Erythroblast (primary cell): ENCODE results near the gene KCNK6.

ENCODE experiments used
- GATA1 ChIP-seq: IDR thresholded peaks from 2 replicates; pipeline ENCODE4 v1.6.1; 2011; ENCODE audit warnings: low read depth, mild to moderate bottlenecking, control low read depth, low read length, moderate library complexity
- POLR2A ChIP-seq: IDR thresholded peaks from 2 replicates; pipeline ENCODE4 v1.6.1; 2011; ENCODE audit warnings: mild to moderate bottlenecking, low read length

- TF ChIP-seq POLR2A (no peak), GATA1 (no peak)
Observed at GRCh38 chr19:38289955-38290354, 29.7 kb upstream of the KCNK6 start.
